HepG2 (cell line): ENCODE measurements around the gene PRDM10. TPM values are rescaled to one million over a fixed set of nuclear protein-coding genes. Genes with fewer than 3 reads are reported as not detected.

ENCODE experiments used
- ATAC-seq: fragments of 200-7000 bp; cut with Tn5 transposase; 3 replicates; pipeline ENCODE4 v1.9.1; 2020; ENCODE audit warnings: mild to moderate bottlenecking, moderate library complexity
- BruUV-seq: library from RNA; stranded (reverse); fragments of 400-500 nt; replicated peaks from 2 replicates; lab custom pipeline; 2021; lab: Mats Ljungman, UMichigan
- CTCF ChIA-PET: fragments of 300-600 bp; formaldehyde crosslinking; extraction: SDS; loops from one replicate; lab custom pipeline; 2021; ENCODE audit warnings: low total read pairs, inconsistent platforms, low intra/inter-chr PET ratio; lab: Yijun Ruan, JAX
- POLR2A ChIA-PET: fragments of 350-600 bp; sonication (Branson Sonifier 250); formaldehyde crosslinking; loops from one replicate; lab custom pipeline; 2020; ENCODE audit warnings: antibody characterized with exemption, inconsistent platforms; lab: Yijun Ruan, JAX
- DNase-seq: peaks from one replicate; pipeline ENCODE4 v3.0.0-alpha.2; 2015; ENCODE audit warnings: low spot score
- FAIRE-seq: peaks from 3 replicates; lab custom pipeline; 2011; peaks lifted over from hg19 to GRCh38; lab: Jason Lieb, UNC
- H2AFZ ChIP-seq: one replicate; pipeline ENCODE4 v1.6.1; 2011; ENCODE audit warnings: low read length, inconsistent platforms
- H3K27ac ChIP-seq: fragments of 300-600 bp; 3 replicates; pipeline ENCODE4 v1.8.0; 2011; ENCODE audit warnings: mixed run types, mild to moderate bottlenecking, mixed read lengths, low read length, inconsistent platforms; ENCODE audit not compliant: insufficient read depth; ENCODE audit errors: extremely low read length
- H3K27me3 ChIP-seq, 2 experiments: fragments of 200-600 bp in 1 of 2; 2 replicates in 1 of 2; 3 replicates in 1 of 2; pipeline versions ENCODE4 v1.6.0 to v1.8.0; 2011; ENCODE audit warnings: low read length in 2 of 2, mild to moderate bottlenecking in 2 of 2, moderate library complexity in 2 of 2, inconsistent platforms in 1 of 2; ENCODE audit not compliant: insufficient read depth in 2 of 2, control insufficient read depth in 1 of 2
- H3K36me3 ChIP-seq, 2 experiments: fragments of 200-600 bp in 1 of 2; replicated peaks in 1 of 2; 2 replicates in 1 of 2; 3 replicates in 1 of 2; pipeline versions ENCODE4 v1.5.1 to v1.8.0; 2011; ENCODE audit warnings: low read length in 2 of 2, inconsistent platforms in 1 of 2; ENCODE audit not compliant: insufficient read depth in 2 of 2, control insufficient read depth in 1 of 2
- H3K4me1 ChIP-seq: 2 replicates; pipeline ENCODE4 v1.5.1; 2012; ENCODE audit warnings: low read length, inconsistent platforms; ENCODE audit not compliant: insufficient read depth
- H3K4me2 ChIP-seq: 2 replicates; pipeline ENCODE4 v1.6.0; 2011; ENCODE audit warnings: low read depth, low read length, inconsistent platforms
- H3K4me3 ChIP-seq, 3 experiments: fragments of 200-600 bp in 1 of 3; sonication (generic), shearing (Covaris generic) in 1 of 3; replicated peaks in 1 of 3; 2 replicates each; pipeline ENCODE4 v1.5.1; 2011 to 2016; ENCODE audit warnings: low read length in 3 of 3, inconsistent platforms in 2 of 3, low read depth in 2 of 3, mild to moderate bottlenecking in 2 of 3, control low read depth in 1 of 3, mixed read lengths in 1 of 3; ENCODE audit not compliant: insufficient read depth in 1 of 3
- H3K79me2 ChIP-seq: one replicate; pipeline ENCODE4 v1.6.1; 2011; ENCODE audit warnings: low read length, inconsistent platforms; ENCODE audit not compliant: insufficient read depth
- H3K9ac ChIP-seq: 2 replicates; pipeline ENCODE4 v1.6.0; 2011; ENCODE audit warnings: mild to moderate bottlenecking, low read depth, low read length, inconsistent platforms; ENCODE audit not compliant: insufficient read depth
- H3K9me3 ChIP-seq: 2 replicates; pipeline ENCODE4 v1.5.1; 2012; ENCODE audit warnings: mild to moderate bottlenecking, low read length
- H4K20me1 ChIP-seq: 2 replicates; pipeline ENCODE4 v1.6.0; 2011; ENCODE audit warnings: inconsistent platforms, mild to moderate bottlenecking, low read length, moderate library complexity; ENCODE audit not compliant: insufficient read depth
- BORCS8-MEF2B ChIP-seq: sonication (generic); formaldehyde crosslinking; IDR thresholded peaks from 2 replicates; pipeline ENCODE4 v1.8.0; 2022; ENCODE audit warnings: mild to moderate bottlenecking, missing genetic modification reagents
- CC2D1A ChIP-seq: sonication (generic); formaldehyde crosslinking; IDR thresholded peaks from 2 replicates; pipeline ENCODE4 v1.8.1; 2023; ENCODE audit warnings: mild to moderate bottlenecking, missing genetic modification reagents
- FLYWCH1 ChIP-seq: sonication (generic); formaldehyde crosslinking; IDR thresholded peaks from 2 replicates; pipeline ENCODE4 v1.8.1; 2023; ENCODE audit warnings: mild to moderate bottlenecking, missing genetic modification reagents
- HMGA1 ChIP-seq: sonication (generic); formaldehyde crosslinking; conservative IDR thresholded peaks from 2 replicates; pipeline ENCODE4 v1.4.0; 2020; ENCODE audit warnings: missing genetic modification reagents
- HNF4A ChIP-seq: sonication (generic); formaldehyde crosslinking; IDR thresholded peaks from 2 replicates; pipeline ENCODE4 v1.4.0; 2020; ENCODE audit warnings: missing genetic modification reagents
- HNRNPL ChIP-seq: fragments of 200-400 bp; formaldehyde crosslinking; IDR thresholded peaks from 2 replicates; pipeline ENCODE4 v1.6.1; 2017; ENCODE audit warnings: mild to moderate bottlenecking, low read depth, low read length
- KDM1A ChIP-seq: IDR thresholded peaks from 2 replicates; pipeline ENCODE4 v1.6.1; 2016; ENCODE audit warnings: missing compliant biosample characterization
- KLF16 ChIP-seq, 2 experiments: sonication (generic) in 1 of 2; formaldehyde crosslinking in 1 of 2; IDR thresholded peaks; 2 replicates each; pipeline versions ENCODE4 v1.6.1 to v1.8.0; 2016 to 2023; ENCODE audit warnings: missing genetic modification reagents in 2 of 2, missing compliant biosample characterization in 1 of 2
- MAF1 ChIP-seq: sonication (generic); formaldehyde crosslinking; IDR thresholded peaks from 2 replicates; pipeline ENCODE4 v1.5.0; 2020; ENCODE audit warnings: missing genetic modification reagents, borderline replicate concordance
- MED8 ChIP-seq: sonication (generic); formaldehyde crosslinking; IDR thresholded peaks from 2 replicates; pipeline ENCODE4 v1.8.1; 2023; ENCODE audit warnings: mild to moderate bottlenecking, missing genetic modification reagents; ENCODE audit not compliant: insufficient replicate concordance
- PAWR ChIP-seq: sonication (generic); formaldehyde crosslinking; IDR thresholded peaks from 2 replicates; pipeline ENCODE4 v1.4.0; 2020; ENCODE audit warnings: missing genetic modification reagents, mild to moderate bottlenecking, borderline replicate concordance
- PHF5A ChIP-seq: IDR thresholded peaks from one replicate; pipeline ENCODE4 v1.6.1; 2018; ENCODE audit warnings: low read depth, missing genetic modification reagents; ENCODE audit not compliant: unreplicated experiment
- PPARG ChIP-seq: conservative IDR thresholded peaks from 2 replicates; pipeline ENCODE4 v1.6.1; 2016; ENCODE audit warnings: missing biosample characterization, missing genetic modification reagents
- RARA ChIP-seq: IDR thresholded peaks from 2 replicates; pipeline ENCODE4 v1.6.1; 2016; ENCODE audit warnings: missing genetic modification reagents, missing compliant biosample characterization
- REL ChIP-seq: sonication (generic); formaldehyde crosslinking; conservative IDR thresholded peaks from 2 replicates; pipeline ENCODE4 v1.8.0; 2022; ENCODE audit warnings: mild to moderate bottlenecking, missing genetic modification reagents, moderate library complexity
- SMARCE1 ChIP-seq: fragments of 450-650 bp; IDR thresholded peaks from 2 replicates; pipeline ENCODE4 v1.6.1; 2017; ENCODE audit warnings: borderline replicate concordance
- ZNF260 ChIP-seq: sonication (generic); formaldehyde crosslinking; IDR thresholded peaks from 2 replicates; pipeline ENCODE4 v1.4.0; 2020; ENCODE audit warnings: missing genetic modification reagents, low read depth, mild to moderate bottlenecking, borderline replicate concordance
- ZNF577 ChIP-seq: sonication (generic); formaldehyde crosslinking; IDR thresholded peaks from 2 replicates; pipeline ENCODE4 v1.4.0; 2020; ENCODE audit warnings: mild to moderate bottlenecking, low read depth, missing genetic modification reagents, borderline replicate concordance
- WGBS: methylation state at CpG from one replicate; pipeline ENCODE4 v1.1.6; 2017; ENCODE audit warnings: low lambda C conversion rate; 5-methylcytosine and 5-hydroxymethylcytosine counted together
- in situ Hi-C: cut with HindIII; loops from 2 replicates; pipeline ENCODE4 v1.10.0; 2017; ENCODE audit warnings: low pct_unique_long_range_greater_than_20kb; ENCODE audit not compliant: extremely low pct_ligation_motif_present
- intact Hi-C: fragments of 100-400 bp; cut with micrococcal nuclease; formaldehyde crosslinking; loops from one replicate; pipeline ENCODE4 v1.10.0; 2022; ENCODE audit not compliant: unreplicated experiment
- polyA plus RNA-seq, 8 experiments: library from polyadenylated mRNA; depleted of rRNA in 3 of 8; stranded (reverse) in 7 of 8; unstranded in 1 of 8; fragments of >200 nt; fragmentation: Illumina TruSeq in 4 of 8; extraction: Trizol in 4 of 8; gene quantifications; 2 replicates each; pipeline versions ENCODE4 v1.2.1 to v1.2.3, GENCODE V29; 2011 to 2016; ENCODE audit warnings: low read depth in 4 of 8, missing spikeins in 1 of 8, mixed read lengths in 1 of 8; ENCODE audit not compliant: insufficient read depth in 1 of 8
- total RNA-seq, 5 experiments: library from RNA; depleted of rRNA; stranded (reverse); fragments of >200 nt; fragmentation: Illumina TruSeq; extraction: Trizol; gene quantifications; 2 replicates each; pipeline ENCODE4 v1.2.3, GENCODE V29; 2016; ENCODE audit warnings: low read depth in 1 of 5
- TF ChIP-seq, protein P1 (sequence below): fragments of 450-650 bp; IDR thresholded peaks from 2 replicates; pipeline ENCODE4 v1.6.1; 2017; ENCODE audit warnings: mild to moderate bottlenecking

Gene PRDM10
- total and polyA plus RNA-seq, 2 of the 13 experiments (the other 11 are each of a cell fraction or from before 2014, with no cell fraction given): 5.7 to 5.8 TPM

DNA sequence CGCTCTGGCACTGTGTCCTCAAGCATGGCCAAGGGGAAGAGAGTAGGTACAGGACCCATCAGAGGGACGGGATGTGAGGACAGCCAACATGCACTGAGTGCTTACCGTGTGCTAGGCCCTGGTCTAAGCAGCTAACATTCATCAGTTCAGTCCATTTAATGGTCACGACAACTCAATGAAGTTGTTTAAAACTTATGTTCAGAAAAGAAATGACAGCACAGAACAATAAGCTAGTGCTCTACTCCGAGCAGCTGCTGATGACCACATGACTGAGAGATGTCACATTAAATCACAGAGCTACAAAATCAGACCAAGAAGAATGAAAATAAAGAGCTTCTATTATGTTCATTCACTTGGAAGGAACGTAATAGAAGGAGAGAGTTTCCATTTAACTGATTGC, 26.3 kb downstream of the PRDM10 start:
- BruUV-seq: no TSS peak
- intact Hi-C loops (no loop called here), in situ Hi-C loops (no loop called here)
- Histone ChIP-seq H3K4me1 (peaks cover 38% of the 10 kb centered on the region), H2AFZ (no peak overlapping the region), H4K20me1 (no peaks in the 10 kb centered on the region), H3K9ac (no peak overlapping the region), H3K27ac (no peak overlapping the region), H3K27me3 (no peaks in the 10 kb centered on the region), H3K4me2 (no peak overlapping the region), H3K4me3 (no peak overlapping the region), H3K79me2 (no peaks in the 10 kb centered on the region), H3K36me3 (no peaks in the 10 kb centered on the region), H3K9me3 (no peaks in the 10 kb centered on the region)
- no peak for DNase-seq
- no peak for ATAC-seq
- ChIA-PET CTCF (no interaction called here), POLR2A (no interaction called here)
- TF ChIP-seq KLF16 (CRISPR knock-in tag; IDR thresholded peaks at IDR 0.05): no peak
- TF ChIP-seq KDM1A: no peak
- TF ChIP-seq FLYWCH1: no peak
- no peak for TF ChIP-seq HNRNPL
- TF ChIP-seq BORCS8-MEF2B (CRISPR knock-in tag): no peak
- no peak for TF ChIP-seq SMARCE1
- TF ChIP-seq PPARG (CRISPR knock-in tag): no peak
- no peak for TF ChIP-seq PAWR (CRISPR knock-in tag)
- TF ChIP-seq, protein P1, sequence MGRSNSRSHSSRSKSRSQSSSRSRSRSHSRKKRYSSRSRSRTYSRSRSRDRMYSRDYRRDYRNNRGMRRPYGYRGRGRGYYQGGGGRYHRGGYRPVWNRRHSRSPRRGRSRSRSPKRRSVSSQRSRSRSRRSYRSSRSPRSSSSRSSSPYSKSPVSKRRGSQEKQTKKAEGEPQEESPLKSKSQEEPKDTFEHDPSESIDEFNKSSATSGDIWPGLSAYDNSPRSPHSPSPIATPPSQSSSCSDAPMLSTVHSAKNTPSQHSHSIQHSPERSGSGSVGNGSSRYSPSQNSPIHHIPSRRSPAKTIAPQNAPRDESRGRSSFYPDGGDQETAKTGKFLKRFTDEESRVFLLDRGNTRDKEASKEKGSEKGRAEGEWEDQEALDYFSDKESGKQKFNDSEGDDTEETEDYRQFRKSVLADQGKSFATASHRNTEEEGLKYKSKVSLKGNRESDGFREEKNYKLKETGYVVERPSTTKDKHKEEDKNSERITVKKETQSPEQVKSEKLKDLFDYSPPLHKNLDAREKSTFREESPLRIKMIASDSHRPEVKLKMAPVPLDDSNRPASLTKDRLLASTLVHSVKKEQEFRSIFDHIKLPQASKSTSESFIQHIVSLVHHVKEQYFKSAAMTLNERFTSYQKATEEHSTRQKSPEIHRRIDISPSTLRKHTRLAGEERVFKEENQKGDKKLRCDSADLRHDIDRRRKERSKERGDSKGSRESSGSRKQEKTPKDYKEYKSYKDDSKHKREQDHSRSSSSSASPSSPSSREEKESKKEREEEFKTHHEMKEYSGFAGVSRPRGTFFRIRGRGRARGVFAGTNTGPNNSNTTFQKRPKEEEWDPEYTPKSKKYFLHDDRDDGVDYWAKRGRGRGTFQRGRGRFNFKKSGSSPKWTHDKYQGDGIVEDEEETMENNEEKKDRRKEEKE: no peak
- no peak for TF ChIP-seq MED8 (CRISPR knock-in tag)
- TF ChIP-seq CC2D1A (CRISPR knock-in tag): no peak
- no peak for TF ChIP-seq ZNF260 (CRISPR knock-in tag)
- no peak for TF ChIP-seq ZNF577 (CRISPR knock-in tag)
- TF ChIP-seq HNF4A (CRISPR knock-in tag): no peak
- TF ChIP-seq MAF1 (CRISPR knock-in tag): no peak
- TF ChIP-seq RARA: no peak
- TF ChIP-seq HMGA1: no peak
- TF ChIP-seq REL (CRISPR knock-in tag): no peak
- TF ChIP-seq PHF5A: no peak
- 97% methylated on average over 6 of the region's 6 CpGs for WGBS
- no peak for FAIRE-seq
